GM12872 (cell line): ENCODE data around the gene CD244.
A peak's percentile ranks its signal among the peaks of the same experiment; 100 is the strongest.

Source experiments
- TF ChIP-seq, protein P1 (sequence below): IDR thresholded peaks from 3 replicates; pipeline ENCODE4 v1.5.1; 2011; ENCODE audit warnings: low read depth, mild to moderate bottlenecking, low read length, moderate library complexity; ENCODE audit not compliant: insufficient read depth

The CD244 gene

DNA sequence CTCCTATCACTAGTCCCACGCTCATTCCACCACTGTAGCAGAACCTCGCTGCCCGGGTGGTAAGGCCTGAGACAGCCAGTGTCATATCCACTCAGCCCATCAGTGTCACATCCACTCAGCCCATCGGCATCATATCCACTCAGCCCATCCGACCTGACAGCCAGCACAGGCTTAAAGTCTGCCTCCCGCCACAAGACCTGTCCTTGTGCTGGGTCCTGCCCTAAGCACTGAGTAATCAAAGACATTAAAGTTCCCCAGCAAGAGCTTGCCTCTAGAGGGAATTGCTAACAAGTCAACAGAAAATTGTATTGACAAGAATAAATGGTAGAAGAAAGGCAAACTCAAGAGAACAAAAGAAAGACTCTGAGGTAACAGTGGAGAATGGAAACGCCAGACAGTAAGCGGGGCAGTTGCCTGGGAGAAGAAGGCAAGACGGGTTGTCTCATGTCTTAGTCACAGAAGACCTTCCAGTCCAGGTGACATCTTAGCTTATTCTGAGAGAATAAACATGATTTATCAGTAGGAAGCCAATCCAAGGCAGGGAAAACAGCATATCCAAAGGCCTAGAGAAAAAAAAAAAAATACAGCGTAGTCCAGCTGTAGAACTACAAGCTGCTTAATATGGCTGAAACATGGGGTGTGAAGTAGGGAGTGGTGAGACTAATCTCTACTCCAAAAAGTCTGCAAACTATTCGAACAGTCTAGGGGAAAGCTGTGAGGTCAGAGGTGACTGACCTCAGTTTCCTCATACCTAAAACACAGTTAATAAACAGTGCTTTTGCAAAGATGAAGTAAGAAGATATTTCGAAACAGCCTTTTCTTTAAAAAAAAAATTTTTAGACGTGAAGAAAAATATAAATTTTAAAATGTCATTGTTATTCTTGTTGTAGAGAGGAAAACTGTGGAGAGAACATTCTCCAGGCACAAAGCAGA lies 21.2 kb upstream of the CD244 start:
- TF ChIP-seq, protein P1, sequence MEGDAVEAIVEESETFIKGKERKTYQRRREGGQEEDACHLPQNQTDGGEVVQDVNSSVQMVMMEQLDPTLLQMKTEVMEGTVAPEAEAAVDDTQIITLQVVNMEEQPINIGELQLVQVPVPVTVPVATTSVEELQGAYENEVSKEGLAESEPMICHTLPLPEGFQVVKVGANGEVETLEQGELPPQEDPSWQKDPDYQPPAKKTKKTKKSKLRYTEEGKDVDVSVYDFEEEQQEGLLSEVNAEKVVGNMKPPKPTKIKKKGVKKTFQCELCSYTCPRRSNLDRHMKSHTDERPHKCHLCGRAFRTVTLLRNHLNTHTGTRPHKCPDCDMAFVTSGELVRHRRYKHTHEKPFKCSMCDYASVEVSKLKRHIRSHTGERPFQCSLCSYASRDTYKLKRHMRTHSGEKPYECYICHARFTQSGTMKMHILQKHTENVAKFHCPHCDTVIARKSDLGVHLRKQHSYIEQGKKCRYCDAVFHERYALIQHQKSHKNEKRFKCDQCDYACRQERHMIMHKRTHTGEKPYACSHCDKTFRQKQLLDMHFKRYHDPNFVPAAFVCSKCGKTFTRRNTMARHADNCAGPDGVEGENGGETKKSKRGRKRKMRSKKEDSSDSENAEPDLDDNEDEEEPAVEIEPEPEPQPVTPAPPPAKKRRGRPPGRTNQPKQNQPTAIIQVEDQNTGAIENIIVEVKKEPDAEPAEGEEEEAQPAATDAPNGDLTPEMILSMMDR, result no peak

DNA sequence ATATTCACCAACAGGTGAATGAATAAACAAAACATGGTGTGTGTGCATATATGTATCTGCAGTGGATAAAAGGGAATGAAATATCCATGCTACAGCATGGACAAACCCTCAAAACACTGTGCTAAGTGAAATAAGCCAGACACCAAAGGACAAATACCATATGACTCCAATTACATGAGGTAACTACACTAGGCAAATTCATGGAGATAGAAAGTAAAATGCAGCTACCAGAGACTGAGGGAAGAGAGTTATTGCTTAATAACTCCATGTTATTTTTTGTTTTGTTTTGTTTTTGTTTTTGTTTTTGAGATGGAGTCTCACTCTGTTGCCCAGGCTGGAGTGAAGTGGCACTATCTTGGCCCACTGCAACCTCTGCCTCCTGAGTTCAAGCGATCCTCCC lies 19.9 kb upstream of the CD244 start:
- TF ChIP-seq, protein P1, result no peak

DNA sequence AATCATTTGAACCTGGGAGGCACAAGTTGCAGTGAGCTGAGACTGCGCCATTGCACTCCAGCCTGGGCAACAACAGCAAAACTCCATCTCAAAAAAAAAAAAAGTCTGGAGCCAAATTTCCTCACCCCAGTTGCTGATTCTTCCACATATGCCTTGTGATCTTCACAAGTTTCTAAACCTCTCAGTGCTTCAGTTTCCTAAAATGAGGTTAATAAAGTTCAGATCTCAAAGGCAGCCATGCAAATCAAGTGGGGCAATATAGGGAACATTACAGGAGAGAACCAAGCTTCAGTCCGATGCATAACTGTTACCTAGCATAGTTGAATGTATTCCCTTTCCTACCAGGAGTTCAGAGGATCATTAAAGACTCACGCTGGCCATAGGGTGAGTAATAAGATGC lies 17.5 kb upstream of the CD244 start:
- TF ChIP-seq, protein P1, result no peak

DNA sequence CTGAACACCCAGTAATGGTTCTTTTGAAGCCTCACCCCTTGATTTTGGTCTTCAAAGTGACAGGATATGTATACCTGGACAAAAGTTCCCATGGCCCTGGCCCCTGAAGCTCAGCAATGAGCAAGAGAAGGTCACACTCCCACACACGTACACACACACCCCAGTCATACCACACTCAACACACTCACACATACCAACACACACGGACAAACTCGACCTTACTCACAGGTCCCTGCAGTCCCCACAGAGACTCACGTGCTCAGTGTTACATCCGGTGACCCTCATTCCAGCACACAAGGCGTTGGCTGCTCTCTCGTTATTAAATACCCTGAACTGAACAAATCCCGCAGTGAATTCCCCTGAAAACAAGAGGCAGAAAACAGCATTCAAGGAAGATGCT lies 16.4 kb upstream of the CD244 start:
- TF ChIP-seq, protein P1, result no peak

DNA sequence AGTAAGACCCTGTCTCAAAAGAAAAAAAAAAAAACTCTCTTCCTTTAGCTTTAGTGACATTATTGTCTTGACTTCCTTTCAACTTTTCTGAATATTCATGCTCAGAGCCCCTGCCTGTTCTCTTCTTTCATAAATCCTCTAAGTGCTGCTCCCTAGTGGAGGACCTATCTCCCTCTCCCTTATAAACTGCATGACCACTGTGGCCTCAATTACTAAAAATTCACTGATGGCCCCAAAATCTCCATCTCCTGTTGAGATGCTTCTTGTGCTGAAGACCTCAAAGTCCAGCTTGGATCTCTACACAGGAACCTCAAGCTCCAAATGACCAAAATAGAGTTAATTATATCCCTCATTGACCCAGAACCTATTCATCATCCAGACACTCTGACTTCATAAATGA lies 14.5 kb upstream of the CD244 start:
- TF ChIP-seq, protein P1, result peak; percentile 38; the same call in 2 of the 3 replicates

DNA sequence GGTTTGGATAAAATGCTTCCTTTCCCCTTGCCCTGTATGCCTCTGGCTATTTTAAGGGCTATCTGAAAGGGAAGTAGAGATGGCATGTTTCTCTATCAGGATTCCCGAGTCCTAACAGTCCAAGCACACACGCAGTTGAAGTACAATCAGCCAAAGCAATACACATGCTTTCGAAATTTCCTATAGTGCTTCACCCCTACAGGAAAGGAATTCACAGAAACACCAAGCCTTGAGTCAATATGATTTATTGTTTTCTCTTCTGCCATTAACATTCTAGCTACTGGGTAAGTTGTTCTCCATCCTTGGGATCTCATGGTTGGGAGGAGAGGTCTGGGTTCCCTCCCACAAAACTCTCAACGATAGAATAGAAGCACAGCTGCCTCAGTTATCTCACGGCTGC lies 13.6 kb upstream of the CD244 start:
- TF ChIP-seq, protein P1, result no peak

DNA sequence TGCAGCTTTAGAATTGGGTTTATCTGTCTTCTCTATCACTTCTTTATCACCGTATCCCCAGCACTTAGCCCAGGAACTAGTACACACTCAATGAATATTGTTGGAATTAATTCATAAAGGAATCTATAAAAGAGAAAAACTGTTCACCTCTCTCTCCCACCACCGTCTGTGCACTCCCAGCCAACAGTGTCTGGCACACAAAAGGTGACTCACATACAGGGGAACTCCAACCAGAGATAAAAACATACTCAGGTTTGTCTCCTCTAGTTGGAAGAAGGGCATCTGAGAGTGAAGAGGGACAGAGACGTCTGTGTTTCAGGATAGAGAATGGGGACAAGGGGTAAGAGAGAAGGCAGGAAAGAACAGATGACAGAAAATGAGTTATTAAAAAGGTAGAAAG lies 12.2 kb upstream of the CD244 start:
- TF ChIP-seq, protein P1, result no peak
